Tibial nerve (tissue), 4 donors: ENCODE measurements around the gene IGFN1. TPM values are rescaled to one million over a fixed set of nuclear protein-coding genes. Genes with fewer than 3 reads are reported as not detected.

ENCODE experiments used
- DNase-seq, 2 donors: peaks; one replicate each; pipeline ENCODE4 v3.0.0-alpha.2; 2019; ENCODE audit warnings: low spot score in 2 of 2
- H3K27ac ChIP-seq, 4 donors: fragments of 200-600 bp; sonication (generic) in 3 of 4; one replicate each; pipeline ENCODE4 v1.5.1; 2017 to 2019; ENCODE audit warnings: mild to moderate bottlenecking in 1 of 4
- H3K27me3 ChIP-seq, 2 donors: fragments of 200-600 bp; sonication (generic) in 1 of 2; one replicate each; pipeline versions ENCODE4 v1.5.1 to v1.6.0; 2017 to 2019
- H3K36me3 ChIP-seq, 3 donors: fragments of 200-600 bp; sonication (generic); one replicate each; pipeline ENCODE4 v1.5.1; 2018 to 2019
- H3K4me1 ChIP-seq, 4 donors: fragments of 200-600 bp; sonication (generic) in 3 of 4; one replicate each; pipeline ENCODE4 v1.5.1; 2017 to 2019
- H3K4me3 ChIP-seq, 4 donors: fragments of 200-600 bp; sonication (generic) in 3 of 4; one replicate each; pipeline ENCODE4 v1.5.1; 2017 to 2019; ENCODE audit warnings: mild to moderate bottlenecking in 1 of 4, moderate library complexity in 1 of 4
- H3K9me3 ChIP-seq, 4 donors: fragments of 200-600 bp; sonication (generic) in 3 of 4; one replicate each; pipeline ENCODE4 v1.5.1; 2017 to 2019
- CTCF ChIP-seq, 5 experiments: fragments of 200-600 bp in 3 of 5; fragments of 450-650 bp in 2 of 5; sonication (generic) in 3 of 5; IDR thresholded peaks; one replicate each; pipeline ENCODE4 v1.5.1; 2016 to 2019; ENCODE audit warnings: antibody characterized with exemption in 5 of 5, mild to moderate bottlenecking in 3 of 5, moderate library complexity in 2 of 5
- EP300 ChIP-seq, 2 donors: sonication (generic); formaldehyde crosslinking; IDR thresholded peaks; one replicate each; pipeline ENCODE4 v1.6.1; 2017; ENCODE audit warnings: antibody characterized with exemption in 2 of 2, mild to moderate bottlenecking in 1 of 2
- POLR2A ChIP-seq, 2 donors: fragments of 450-650 bp; IDR thresholded peaks; one replicate each; pipeline ENCODE4 v1.6.1; 2017; ENCODE audit warnings: antibody characterized with exemption in 2 of 2, mild to moderate bottlenecking in 2 of 2, moderate library complexity in 2 of 2
- WGBS, 2 donors: methylation state at CpG; one replicate each; pipeline ENCODE4 v1.1.5; 2018; 5-methylcytosine and 5-hydroxymethylcytosine counted together
- total RNA-seq, 4 donors: library from RNA; depleted of rRNA; stranded (reverse); fragments of >200 nt; gene quantifications; one replicate each; pipeline ENCODE4 v1.1.0, GENCODE V29; 2016

The IGFN1 gene
- total RNA-seq = not detected

GRCh38 chr1:201190624-201191051, at the start of gene IGFN1:
Gene IGFN1, plus strand, starts transcription at chr1:201190824. Its CDS starts 2,470 bp downstream, at chr1:201193294.
- Histone ChIP-seq H3K4me1 (no peaks in the 10 kb centered on the region), H3K27me3 (no peaks in the 10 kb centered on the region), H3K36me3 (no peaks in the 10 kb centered on the region), H3K27ac (no peak within 1 kb of the TSS), H3K9me3 (no peaks in the 10 kb centered on the region), H3K4me3 (no peak within 1 kb of the TSS)
- no peak for DNase-seq
- 48% methylated on average over 8 to 9 of the region's 9 CpGs for WGBS, 2 donors
- TF ChIP-seq CTCF (IDR thresholded peaks at IDR 0.05) (no peak), POLR2A (IDR thresholded peaks at IDR 0.05) (no peak), EP300 (IDR thresholded peaks at IDR 0.05) (no peak)

GRCh38 chr1:201140941-201141260, 49.7 kb upstream of the IGFN1 start:
- Histone ChIP-seq H3K4me1 (peaks cover 0 to 45% (median 19%) of the 10 kb centered on the region in 4 donors), H3K27me3 (no peaks in the 10 kb centered on the region), H3K36me3 (peaks cover 0 to 83% (median 0%) of the 10 kb centered on the region in 3 donors), H3K27ac (no peak overlapping the region), H3K9me3 (no peaks in the 10 kb centered on the region), H3K4me3 (no peak overlapping the region)
- WGBS, 2 donors = 91 to 95% methylated on average over 8 of the region's 8 CpGs
- DNase-seq = no peak
- TF ChIP-seq EP300 (IDR thresholded peaks at IDR 0.05) (no peak), CTCF (IDR thresholded peaks at IDR 0.05) (no peak), POLR2A (IDR thresholded peaks at IDR 0.05) (no peak)

- H3K4me1 ChIP-seq = peaks cover 0 to 40% (median 17%) of the 10 kb centered on the region in 4 donors
- H3K4me3 ChIP-seq = no peak overlapping the region
- DNase-seq = no peak
- H3K36me3 ChIP-seq = peaks cover 0 to 85% (median 0%) of the 10 kb centered on the region in 3 donors
- WGBS, 2 donors = 85 to 100% methylated on average over 5 of the region's 5 CpGs
- H3K27me3 ChIP-seq = no peaks in the 10 kb centered on the region
- H3K9me3 ChIP-seq = no peaks in the 10 kb centered on the region
- no peak overlapping the region for H3K27ac ChIP-seq
- TF ChIP-seq POLR2A (IDR thresholded peaks at IDR 0.05) = no peak
- no peak for TF ChIP-seq CTCF (IDR thresholded peaks at IDR 0.05)
- TF ChIP-seq EP300 (IDR thresholded peaks at IDR 0.05) = no peak
Observed at GRCh38 chr1:201141418-201141817, 49.2 kb upstream of the IGFN1 start.

GRCh38 chr1:201142011-201142848, 48.4 kb upstream of the IGFN1 start:
- H3K27ac ChIP-seq = no peak overlapping the region
- no peaks in the 10 kb centered on the region for H3K27me3 ChIP-seq
- H3K9me3 ChIP-seq = no peaks in the 10 kb centered on the region
- WGBS, 2 donors = 78 to 81% methylated on average over 16 of the region's 16 CpGs
- H3K4me3 ChIP-seq = no peak overlapping the region
- peaks cover 0 to 32% (median 10%) of the 10 kb centered on the region in 4 donors for H3K4me1 ChIP-seq
- peaks cover 0 to 88% (median 0%) of the 10 kb centered on the region in 3 donors for H3K36me3 ChIP-seq
- no peak for DNase-seq
- TF ChIP-seq EP300 (IDR thresholded peaks at IDR 0.05) = no peak
- TF ChIP-seq POLR2A (IDR thresholded peaks at IDR 0.05) = no peak
- no peak for TF ChIP-seq CTCF (IDR thresholded peaks at IDR 0.05)
